ENCODE results near the gene PLA2G2C.
"Not testable (repeated sequence)": the region's sequence is repeated elsewhere in the genome, so short reads cannot be mapped to it uniquely, and the experiment has no call there.

The PLA2G2C gene

GRCh38 chr1:20130518-20130917 is 55.8 kb downstream of the PLA2G2C start:
- not testable (repeated sequence) for DNase-seq (ENCODE audit: low read depth)

DNA sequence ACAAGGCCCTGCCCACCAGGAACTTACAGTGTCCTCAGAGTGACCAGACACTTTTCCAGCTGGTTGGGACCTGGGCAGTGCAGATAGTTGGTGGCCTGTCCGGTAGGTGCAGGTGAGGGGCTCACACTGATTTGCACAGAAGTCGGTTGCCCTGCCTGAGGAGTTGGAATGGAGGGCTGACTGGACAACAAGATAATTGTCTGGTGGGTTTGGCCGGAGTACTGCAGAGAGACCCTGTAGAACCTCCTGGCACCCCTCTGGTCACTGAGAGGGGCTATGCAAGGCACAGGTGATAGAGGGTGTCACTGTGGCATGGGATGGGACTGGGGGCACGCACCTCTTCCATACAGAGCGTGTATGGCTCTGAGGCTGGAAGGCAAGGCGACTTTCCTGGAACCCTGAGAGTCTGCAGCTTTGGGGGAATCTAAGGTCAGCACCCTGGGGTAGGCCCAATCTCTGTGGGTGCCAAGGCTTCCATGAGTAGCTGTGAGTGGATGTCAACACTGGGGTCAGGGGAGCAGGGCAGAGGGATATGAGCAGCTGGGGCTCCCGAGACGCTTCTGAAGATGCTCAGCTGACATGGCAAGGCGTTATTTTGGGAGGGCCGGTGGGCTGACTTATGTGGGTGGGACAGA is 59.4 kb downstream of the PLA2G2C start:
- DNase-seq (ENCODE audit: low read depth), result no peak

DNA sequence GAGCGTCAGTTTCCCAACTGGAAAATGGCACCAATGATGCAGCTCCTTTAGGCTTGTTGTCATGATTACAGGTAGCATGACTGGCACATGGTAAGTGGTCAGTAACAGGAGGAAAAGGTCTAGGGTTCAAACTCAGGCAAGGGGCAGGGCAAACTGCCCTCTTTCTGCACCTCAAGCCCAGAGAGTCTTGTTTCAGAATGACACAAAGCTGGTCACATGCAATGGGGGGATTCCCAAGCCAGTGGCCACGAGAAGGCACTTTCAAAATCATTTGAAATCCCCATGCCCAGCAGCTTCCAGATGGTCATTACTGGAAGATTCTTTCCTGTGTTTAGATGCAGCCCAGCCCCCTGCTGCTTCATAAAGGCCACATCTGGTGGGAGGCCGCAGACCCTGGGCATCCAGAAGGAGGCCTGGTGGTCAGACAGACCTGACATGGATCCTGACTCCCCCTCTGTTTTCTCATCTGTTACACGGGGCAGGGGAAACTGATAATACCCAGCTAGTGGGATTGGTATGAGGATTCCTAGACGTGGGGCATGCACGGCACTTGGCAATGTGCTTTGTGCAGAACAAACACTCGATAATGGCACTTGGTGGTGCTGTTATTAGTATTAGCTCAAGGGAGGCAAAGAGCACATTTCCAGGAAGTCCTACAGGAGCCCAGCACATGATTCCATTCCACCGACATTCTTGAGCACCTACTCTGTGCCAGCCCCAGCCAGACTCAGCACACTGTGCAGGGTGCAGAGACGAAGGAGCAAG is 60.1 kb downstream of the PLA2G2C start:
- DNase-seq (ENCODE audit: low read depth), result no peak

DNA sequence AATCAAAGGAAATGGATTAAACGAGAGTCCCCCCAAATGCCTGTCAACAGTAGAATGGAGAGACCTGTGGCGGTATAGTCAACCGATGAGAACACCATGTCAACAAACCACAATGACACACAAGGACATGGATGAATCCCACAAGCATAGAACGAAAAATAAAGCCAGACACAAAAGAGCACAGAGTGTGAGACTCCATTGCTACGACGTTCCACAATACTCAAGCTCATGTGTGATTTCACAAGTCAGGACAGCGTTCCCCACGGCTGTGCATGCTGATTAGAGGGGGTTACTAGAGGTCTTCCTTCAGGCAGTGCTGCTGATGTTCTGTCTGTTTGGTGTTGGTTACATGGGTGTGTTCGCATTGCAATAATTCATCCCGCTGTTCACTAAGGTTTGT is 61.2 kb downstream of the PLA2G2C start:
- DNase-seq (ENCODE audit: low read depth), result no peak

GRCh38 chr1:20124456-20125057 is 61.8 kb downstream of the PLA2G2C start:
- DNase-seq (ENCODE audit: low read depth), result no peak

DNA sequence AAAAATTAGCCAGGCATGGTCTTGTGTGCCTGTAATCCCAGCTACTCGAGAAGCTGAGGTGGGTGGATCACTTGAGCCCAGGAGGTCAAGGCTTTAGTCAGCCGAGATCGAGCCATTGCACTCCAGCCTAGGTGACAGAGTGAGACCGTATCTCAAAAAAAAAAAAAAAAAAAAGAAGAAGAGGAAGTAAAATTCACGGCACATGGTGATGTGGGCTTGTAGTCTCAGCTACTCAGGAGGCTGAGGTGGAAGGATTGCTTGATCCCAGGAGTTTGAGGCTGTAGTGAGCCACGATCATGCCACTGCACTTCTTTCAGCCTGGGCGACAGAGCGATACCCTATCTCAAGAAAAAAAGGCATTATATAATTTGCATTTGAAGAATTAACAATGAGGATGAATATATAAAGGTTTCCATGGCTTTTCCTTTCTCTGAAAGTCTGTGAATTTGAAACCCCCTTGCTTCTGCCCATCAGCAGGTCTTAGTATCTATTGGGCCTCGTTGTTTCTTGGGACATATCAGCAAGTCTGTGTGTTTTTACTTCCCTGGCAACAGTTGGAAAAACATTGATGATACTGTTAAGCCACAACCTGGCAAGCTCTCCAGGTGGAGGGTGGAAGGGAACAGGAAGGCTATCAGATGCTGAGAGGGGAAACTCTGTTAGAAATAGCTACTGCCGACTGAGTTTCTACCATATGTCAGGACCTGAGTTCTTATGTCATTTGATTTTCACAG is 62.4 kb downstream of the PLA2G2C start:
- no peak for DNase-seq (ENCODE audit: low read depth)

DNA sequence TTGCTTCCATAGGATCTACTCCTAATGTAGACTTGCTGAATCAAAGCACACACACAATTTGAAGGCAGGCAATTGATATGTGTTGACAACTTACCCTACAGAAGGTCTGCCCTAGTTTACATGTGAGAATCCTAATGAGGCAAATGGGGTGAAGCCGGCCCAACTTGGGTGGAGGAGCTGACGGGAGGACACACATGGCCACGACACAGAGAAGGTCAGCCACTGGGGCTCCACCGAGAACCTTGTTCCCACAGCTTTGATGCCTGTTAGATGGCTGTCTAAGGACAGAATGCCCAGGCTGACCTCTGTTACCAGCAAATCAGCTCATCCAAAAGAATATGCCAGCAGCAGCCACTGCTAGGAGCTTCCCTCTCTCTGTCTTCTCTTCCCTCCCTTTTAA is 65.5 kb downstream of the PLA2G2C start:
- no peak for DNase-seq (ENCODE audit: low read depth)

- DNase-seq (ENCODE audit: low read depth), result no peak
These were observed 67.0 kb downstream of the PLA2G2C start, which contains the start of gene PLA2G2D for GRCh38 chr1:20119347-20119746. Gene PLA2G2D (minus strand): TSS chr1:20119536. CDS start chr1:20119498, 38 bp downstream.

DNA sequence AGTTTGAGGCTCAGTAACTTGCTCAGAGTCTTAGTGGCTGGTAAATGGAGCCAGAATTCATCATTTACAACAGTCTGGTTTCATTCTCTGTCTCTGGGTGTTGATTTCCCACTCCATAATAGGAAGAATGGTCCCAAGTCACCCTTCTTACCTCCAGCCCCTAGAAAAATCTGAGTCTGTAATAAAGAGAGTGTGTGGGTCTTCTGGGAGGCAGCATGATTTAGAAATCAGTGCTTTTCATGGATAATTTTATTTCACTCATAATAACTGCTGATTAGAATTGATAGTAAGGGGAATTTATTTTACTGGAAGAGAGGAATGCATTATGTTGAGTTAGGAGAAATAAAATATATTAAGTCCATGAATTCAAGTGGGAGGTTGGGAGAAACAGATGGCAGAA is 69.1 kb downstream of the PLA2G2C start:
- DNase-seq (ENCODE audit: low read depth), result no peak

GRCh38 chr1:20115916-20116315 is 70.4 kb downstream of the PLA2G2C start:
- no peak for DNase-seq (ENCODE audit: low read depth)

- no peak for DNase-seq (ENCODE audit: low read depth)
These were observed 70.8 kb downstream of the PLA2G2C start for GRCh38 chr1:20115479-20115878.

GRCh38 chr1:20114021-20114648 is 72.2 kb downstream of the PLA2G2C start:
- no peak for DNase-seq (ENCODE audit: low read depth)

Measured in T-helper 22 cell (primary cell).